Left lung (tissue), 10 donors: ENCODE data around the gene OR52E5. TPM values are rescaled to one million over a fixed set of nuclear protein-coding genes. Genes with fewer than 3 reads are reported as not detected.

ENCODE experiments used
- ATAC-seq: fragments of 200-7000 bp; cut with Tn5 transposase; one replicate; pipeline ENCODE4 v1.9.1; 2020; ENCODE audit warnings: moderate library complexity
- DNase-seq, 4 donors: peaks; one replicate each; pipeline ENCODE4 v3.0.0-alpha.2; 2013 to 2020
- H3K27ac ChIP-seq, 2 donors: fragments of 200-600 bp; sonication (generic) in 1 of 2; one replicate each; pipeline versions ENCODE4 v1.5.0 to v1.8.0; 2020 to 2021
- H3K27me3 ChIP-seq, 2 donors: fragments of 200-600 bp; sonication (generic) in 1 of 2; one replicate each; pipeline versions ENCODE4 v1.5.0 to v1.8.0; 2020 to 2021
- H3K36me3 ChIP-seq, 2 donors: fragments of 200-600 bp; sonication (generic) in 1 of 2; one replicate each; pipeline versions ENCODE4 v1.5.0 to v1.8.0; 2020 to 2021
- H3K4me1 ChIP-seq, 2 donors: fragments of 200-600 bp; one replicate each; pipeline ENCODE4 v1.8.0; 2021
- H3K4me3 ChIP-seq, 2 donors: fragments of 200-600 bp; sonication (generic) in 1 of 2; one replicate each; pipeline versions ENCODE4 v1.5.0 to v1.8.0; 2020 to 2021; ENCODE audit warnings: mild to moderate bottlenecking in 1 of 2
- H3K9me3 ChIP-seq, 2 donors: fragments of 200-600 bp; sonication (generic) in 1 of 2; one replicate each; pipeline versions ENCODE4 v1.5.0 to v1.8.0; 2020 to 2021
- CTCF ChIP-seq, 2 donors: fragments of 200-600 bp; sonication (generic) in 1 of 2; IDR thresholded peaks; one replicate each; pipeline versions ENCODE4 v1.5.0 to v1.8.0; 2021; ENCODE audit warnings: antibody characterized with exemption in 2 of 2
- intact Hi-C, 2 donors: fragments of 100-400 bp; cut with DNase I; formaldehyde crosslinking; loops; one replicate each; pipeline versions ENCODE4 v1.11.2 to v1.14.2; 2022
- polyA plus RNA-seq, 6 donors: library from polyadenylated mRNA; unstranded; fragments of 120-200 nt; gene quantifications; one replicate each; pipeline ENCODE4 v1.2.1, GENCODE V29; 2013; ENCODE audit not compliant: insufficient read length in 6 of 6
- total RNA-seq, 2 donors: library from RNA; stranded (reverse); fragmentation: NEBNext Ultra II Directional; extraction: Animal tissue kit (Norgen Biotek cat#: 25700); gene quantifications; one replicate each; pipeline ENCODE4 v1.2.1, GENCODE V29; 2021
- donor health status: DM: no; HTN: yes; CAD: no.
- donor health status: DM: no; HTN: no; CAD: no.

OR52E5 gene
- total and polyA plus RNA-seq, 8 donors, result not detected

- no peak for TF ChIP-seq CTCF (IDR thresholded peaks at IDR 0.05)
- H3K4me1 ChIP-seq, result no peaks in the 10 kb centered on the region
- intact Hi-C loops, result no loop called here
Measured at GRCh38 chr11:5938603-5938965, 45.6 kb downstream of the OR52E5 start.

GRCh38 chr11:5940748-5941147 lies 47.7 kb downstream of the OR52E5 start:
- Histone ChIP-seq H3K36me3 (no peaks in the 10 kb centered on the region), H3K27me3 (no peaks in the 10 kb centered on the region), H3K27ac (no peak overlapping the region), H3K9me3 (peaks cover 0 to 16% of the 10 kb centered on the region in 2 donors), H3K4me3 (no peak overlapping the region), H3K4me1 (no peaks in the 10 kb centered on the region)
- intact Hi-C loops, result no loop called here
- DNase-seq (no peak), ATAC-seq (no peak)
- TF ChIP-seq CTCF (IDR thresholded peaks at IDR 0.05), result no peak

More at GRCh38 chr11:5938603-5938965, 45.6 kb downstream of the OR52E5 start:
- ATAC-seq (no peak), DNase-seq (peak in 1 of 4 donors; percentile 20)
- Histone ChIP-seq H3K36me3 (no peaks in the 10 kb centered on the region), H3K9me3 (peaks cover 0 to 16% of the 10 kb centered on the region in 2 donors), H3K27ac (no peak overlapping the region), H3K27me3 (no peaks in the 10 kb centered on the region), H3K4me3 (no peak overlapping the region)

- no peak for DNase-seq
- no peaks in the 10 kb centered on the region for H3K27me3 ChIP-seq
- ATAC-seq, result no peak
- intact Hi-C loops, result no loop called here
- no peaks in the 10 kb centered on the region for H3K4me1 ChIP-seq
- no peaks in the 10 kb centered on the region for H3K36me3 ChIP-seq
- TF ChIP-seq CTCF (IDR thresholded peaks at IDR 0.05), result no peak
- H3K27ac ChIP-seq, result no peak within 1 kb of the TSS
- peaks cover 0 to 7% of the 10 kb centered on the region in 2 donors for H3K9me3 ChIP-seq
- H3K4me3 ChIP-seq, result no peak within 1 kb of the TSS
Measured at GRCh38 chr11:5941951-5942350, 48.9 kb downstream of the OR52E5 start, which contains the start of gene OR56A3. OR56A3 (plus strand) TSS chr11:5942251; CDS start chr11:5947347, 5,096 bp downstream.

Other genes with a start within 250 kb of the OR52E5 start
- 10 to 100 TPM; 42.6 to 50.6 TPM for gene TRIM5, start 208.1 kb upstream of the OR52E5 start, total RNA-seq
- gene TRIM5, start 208.1 kb upstream of the OR52E5 start, polyA plus RNA-seq, result 10 to 100 TPM; 54.5 to 65.4 (median 59.8) TPM
- 100 to 1,000 TPM; 122 to 137 TPM for gene TRIM22, start 203.4 kb upstream of the OR52E5 start, total RNA-seq
- gene TRIM22, start 203.4 kb upstream of the OR52E5 start, polyA plus RNA-seq, result 10 to 100 TPM; 23.1 to 28.3 (median 26.9) TPM
- gene OR56B1, start 156.8 kb upstream of the OR52E5 start, total RNA-seq, result not detected
- gene OR56B1, start 156.8 kb upstream of the OR52E5 start, polyA plus RNA-seq, result not detected
- gene OR52N4, start 139.0 kb upstream of the OR52E5 start, total RNA-seq, result under 1 TPM in 1 of 2 donors, not detected in 1; 0.37 TPM
- under 1 TPM in 1 of 6 donors, not detected in 5; 0.18 TPM for gene OR52N4, start 139.0 kb upstream of the OR52E5 start, polyA plus RNA-seq
- gene OR52N5, start 109.9 kb upstream of the OR52E5 start, total RNA-seq, result not detected
- gene OR52N5, start 109.9 kb upstream of the OR52E5 start, polyA plus RNA-seq, result not detected
- gene OR52N1, start 101.9 kb upstream of the OR52E5 start, total RNA-seq, result not detected
- gene OR52N1, start 101.9 kb upstream of the OR52E5 start, polyA plus RNA-seq, result not detected
- not detected for gene OR52N2, start 84.3 kb upstream of the OR52E5 start, total RNA-seq
- gene OR52N2, start 84.3 kb upstream of the OR52E5 start, polyA plus RNA-seq, result under 1 TPM in 2 of 6 donors, not detected in 4; 0.16 to 0.18 TPM
- gene OR52E6, start 51.3 kb upstream of the OR52E5 start, total RNA-seq, result not detected
- not detected for gene OR52E6, start 51.3 kb upstream of the OR52E5 start, polyA plus RNA-seq
- gene OR52E8, start 35.5 kb upstream of the OR52E5 start, total RNA-seq, result not detected
- gene OR52E8, start 35.5 kb upstream of the OR52E5 start, polyA plus RNA-seq, result not detected
- gene OR52E4, start 12.6 kb upstream of the OR52E5 start, total RNA-seq, result not detected
- not detected for gene OR52E4, start 12.6 kb upstream of the OR52E5 start, polyA plus RNA-seq
- not detected for gene OR56A3, start 49.0 kb downstream of the OR52E5 start, total RNA-seq
- not detected for gene OR56A3, start 49.0 kb downstream of the OR52E5 start, polyA plus RNA-seq
- not detected for gene OR56A5, start 75.3 kb downstream of the OR52E5 start, total RNA-seq
- not detected for gene OR56A5, start 75.3 kb downstream of the OR52E5 start, polyA plus RNA-seq
- not detected for gene OR52L1, start 93.8 kb downstream of the OR52E5 start, total RNA-seq
- not detected for gene OR52L1, start 93.8 kb downstream of the OR52E5 start, polyA plus RNA-seq
- gene OR56A4, start 113.7 kb downstream of the OR52E5 start, total RNA-seq, result not detected
- under 1 TPM in 5 of 6 donors, not detected in 1; 0.04 to 0.09 (median 0.06) TPM for gene OR56A4, start 113.7 kb downstream of the OR52E5 start, polyA plus RNA-seq
- under 1 TPM in 1 of 2 donors, not detected in 1; 0.03 TPM for gene OR56A1, start 137.6 kb downstream of the OR52E5 start, total RNA-seq
- gene OR56A1, start 137.6 kb downstream of the OR52E5 start, polyA plus RNA-seq, result not detected
- gene OR56B4, start 214.5 kb downstream of the OR52E5 start, total RNA-seq, result not detected
- under 1 TPM in 4 of 6 donors, not detected in 2; 0.13 to 0.20 (median 0.18) TPM for gene OR56B4, start 214.5 kb downstream of the OR52E5 start, polyA plus RNA-seq